ENCODE data around the gene RASSF10. TPM values are rescaled to one million over a fixed set of nuclear protein-coding genes. Genes with fewer than 3 reads are reported as not detected.
A peak's percentile ranks its signal among the peaks of the same experiment; 100 is the strongest.

Gene RASSF10
- total RNA-seq, 2 donors from 2014 or later: 29.1 to 30.8 TPM

- Mint-ChIP-seq H3K27me3 (ENCODE audit: insufficient read depth) (peaks cover 8% of the 10 kb centered on the region), H3K27ac (no peak overlapping the region), H3K9me3 (no peaks in the 10 kb centered on the region), H3K4me1 (peaks cover 17% of the 10 kb centered on the region), H3K36me3 (ENCODE audit: low read depth) (no peaks in the 10 kb centered on the region), H3K4me3 (no peak overlapping the region)
- no peak overlapping the region for H3K9ac ChIP-seq (ENCODE audit: extremely low read depth, low read length, poor library complexity, severe bottlenecking)
- WGBS, 2 experiments (ENCODE audit: insufficient coverage in 1 of 2, insufficient read length in 1 of 2): 89 to 92% methylated on average over 5 of the region's 5 CpGs
- DNase-seq: no peak
- TF ChIP-seq, protein P1, sequence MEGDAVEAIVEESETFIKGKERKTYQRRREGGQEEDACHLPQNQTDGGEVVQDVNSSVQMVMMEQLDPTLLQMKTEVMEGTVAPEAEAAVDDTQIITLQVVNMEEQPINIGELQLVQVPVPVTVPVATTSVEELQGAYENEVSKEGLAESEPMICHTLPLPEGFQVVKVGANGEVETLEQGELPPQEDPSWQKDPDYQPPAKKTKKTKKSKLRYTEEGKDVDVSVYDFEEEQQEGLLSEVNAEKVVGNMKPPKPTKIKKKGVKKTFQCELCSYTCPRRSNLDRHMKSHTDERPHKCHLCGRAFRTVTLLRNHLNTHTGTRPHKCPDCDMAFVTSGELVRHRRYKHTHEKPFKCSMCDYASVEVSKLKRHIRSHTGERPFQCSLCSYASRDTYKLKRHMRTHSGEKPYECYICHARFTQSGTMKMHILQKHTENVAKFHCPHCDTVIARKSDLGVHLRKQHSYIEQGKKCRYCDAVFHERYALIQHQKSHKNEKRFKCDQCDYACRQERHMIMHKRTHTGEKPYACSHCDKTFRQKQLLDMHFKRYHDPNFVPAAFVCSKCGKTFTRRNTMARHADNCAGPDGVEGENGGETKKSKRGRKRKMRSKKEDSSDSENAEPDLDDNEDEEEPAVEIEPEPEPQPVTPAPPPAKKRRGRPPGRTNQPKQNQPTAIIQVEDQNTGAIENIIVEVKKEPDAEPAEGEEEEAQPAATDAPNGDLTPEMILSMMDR (conservative IDR thresholded peaks at IDR 0.05): no peak
- no peaks in the 10 kb centered on the region for H3K27me3 ChIP-seq (ENCODE audit: control insufficient read depth, insufficient read depth, low read length, poor library complexity, severe bottlenecking)
- H3K9me3 ChIP-seq (ENCODE audit: control insufficient read depth, low read length): no peaks in the 10 kb centered on the region
- no peak overlapping the region for H3K4me3 ChIP-seq (ENCODE audit: low read length)
- no peaks in the 10 kb centered on the region for H3K36me3 ChIP-seq (ENCODE audit: control insufficient read depth, insufficient read depth, low read length)
- H3K4me1 ChIP-seq (ENCODE audit: control insufficient read depth, insufficient read depth, low read length): peaks cover 9% of the 10 kb centered on the region
- H3K27ac ChIP-seq (ENCODE audit: low read depth, low read length): no peak overlapping the region
Measured at GRCh38 chr11:12963051-12963450, 46.1 kb upstream of the RASSF10 start.

GRCh38 chr11:12963792-12964536 lies 45.2 kb upstream of the RASSF10 start:
- H3K4me3 ChIP-seq (ENCODE audit: low read length): no peak overlapping the region
- no peaks in the 10 kb centered on the region for H3K36me3 Mint-ChIP-seq (ENCODE audit: low read depth)
- H3K4me1 ChIP-seq (ENCODE audit: control insufficient read depth, insufficient read depth, low read length): peaks cover 9% of the 10 kb centered on the region
- H3K27ac ChIP-seq (ENCODE audit: low read depth, low read length): no peak overlapping the region
- H3K9me3 Mint-ChIP-seq: no peaks in the 10 kb centered on the region
- H3K9me3 ChIP-seq (ENCODE audit: control insufficient read depth, low read length): no peaks in the 10 kb centered on the region
- H3K27me3 Mint-ChIP-seq (ENCODE audit: insufficient read depth): peaks cover 10% of the 10 kb centered on the region
- no peak overlapping the region for H3K4me3 Mint-ChIP-seq
- TF ChIP-seq, protein P1 (conservative IDR thresholded peaks at IDR 0.05): peak; percentile 98
- H3K27ac Mint-ChIP-seq: no peak overlapping the region
- 30 to 52% methylated on average over 11 to 13 of the region's 13 CpGs for WGBS, 2 experiments (ENCODE audit: insufficient coverage in 1 of 2, insufficient read length in 1 of 2)
- H3K27me3 ChIP-seq (ENCODE audit: control insufficient read depth, insufficient read depth, low read length, poor library complexity, severe bottlenecking): no peaks in the 10 kb centered on the region
- no peak overlapping the region for H3K9ac ChIP-seq (ENCODE audit: extremely low read depth, low read length, poor library complexity, severe bottlenecking)
- peak; percentile 94 for DNase-seq
- H3K4me1 Mint-ChIP-seq: peaks cover 17% of the 10 kb centered on the region
- no peaks in the 10 kb centered on the region for H3K36me3 ChIP-seq (ENCODE audit: control insufficient read depth, insufficient read depth, low read length)

GRCh38 chr11:12964650-12965049 lies 44.5 kb upstream of the RASSF10 start:
- Histone ChIP-seq H3K4me1 (ENCODE audit: control insufficient read depth, insufficient read depth, low read length) (peaks cover 9% of the 10 kb centered on the region), H3K4me3 (ENCODE audit: low read length) (no peak overlapping the region), H3K9me3 (ENCODE audit: control insufficient read depth, low read length) (no peaks in the 10 kb centered on the region), H3K36me3 (ENCODE audit: control insufficient read depth, insufficient read depth, low read length) (no peaks in the 10 kb centered on the region), H3K27ac (ENCODE audit: low read depth, low read length) (no peak overlapping the region), H3K27me3 (ENCODE audit: control insufficient read depth, insufficient read depth, low read length, poor library complexity, severe bottlenecking) (no peaks in the 10 kb centered on the region), H3K9ac (ENCODE audit: extremely low read depth, low read length, poor library complexity, severe bottlenecking) (no peak overlapping the region)
- WGBS, 2 experiments (ENCODE audit: insufficient coverage in 1 of 2, insufficient read length in 1 of 2): 96 to 100% methylated on average over 2 to 6 of the region's 7 CpGs
- H3K4me3 Mint-ChIP-seq: no peak overlapping the region
- no peaks in the 10 kb centered on the region for H3K36me3 Mint-ChIP-seq (ENCODE audit: low read depth)
- no peak overlapping the region for H3K27ac Mint-ChIP-seq
- H3K9me3 Mint-ChIP-seq: no peaks in the 10 kb centered on the region
- H3K27me3 Mint-ChIP-seq (ENCODE audit: insufficient read depth): peaks cover 10% of the 10 kb centered on the region
- TF ChIP-seq, protein P1 (conservative IDR thresholded peaks at IDR 0.05): no peak
- H3K4me1 Mint-ChIP-seq: peaks cover 17% of the 10 kb centered on the region
- DNase-seq: no peak
